ENCODE results near the gene TANGO6. TPM values are rescaled to one million over a fixed set of nuclear protein-coding genes. Genes with fewer than 3 reads are reported as not detected.
A peak's percentile ranks its signal among the peaks of the same experiment; 100 is the strongest.

TANGO6 gene
- total RNA-seq, 1 donor from 2014 or later: 12.8 TPM

GRCh38 chr16:68814516-68814915, 28.8 kb upstream of the TANGO6 start:
- H3K27me3 Mint-ChIP-seq (ENCODE audit: insufficient read depth, low read depth): peaks cover 7% of the 10 kb centered on the region
- Histone ChIP-seq H3K79me2 (ENCODE audit: low read depth) (no peaks in the 10 kb centered on the region), H2AFZ (replicated peaks) (no peak overlapping the region), H3K4me2 (no peak overlapping the region), H3K9me3 (ENCODE audit: low read depth) (no peaks in the 10 kb centered on the region), H4K20me1 (ENCODE audit: low read depth) (no peaks in the 10 kb centered on the region), H3K9ac (no peak overlapping the region), H3K36me3 (no peaks in the 10 kb centered on the region), H3K27me3 (no peaks in the 10 kb centered on the region), H3F3A (ENCODE audit: low read depth) (no peaks in the 10 kb centered on the region), H3K27ac (no peak overlapping the region), H3K4me3 (no peak overlapping the region), H3K4me1 (no peaks in the 10 kb centered on the region)
- no peak overlapping the region for H3K4me3 Mint-ChIP-seq
- peaks cover 2% of the 10 kb centered on the region for H3K9me3 Mint-ChIP-seq
- H3K27ac Mint-ChIP-seq: no peak overlapping the region
- no peaks in the 10 kb centered on the region for H3K4me1 Mint-ChIP-seq
- TF ChIP-seq EZH2phosphoT487 (IDR thresholded peaks at IDR 0.05) (no peak), EZH2 (IDR thresholded peaks at IDR 0.05) (no peak), CTCF (IDR thresholded peaks at IDR 0.05) (no peak)
- no peaks in the 10 kb centered on the region for H3K36me3 Mint-ChIP-seq
- DNase-seq (ENCODE audit: low spot score): no peak

- Histone ChIP-seq H4K20me1 (ENCODE audit: low read depth) (no peaks in the 10 kb centered on the region), H3F3A (ENCODE audit: low read depth) (no peaks in the 10 kb centered on the region), H3K9me3 (ENCODE audit: low read depth) (no peaks in the 10 kb centered on the region), H3K79me2 (ENCODE audit: low read depth) (no peaks in the 10 kb centered on the region), H3K4me2 (no peak overlapping the region), H3K4me1 (no peaks in the 10 kb centered on the region), H3K9ac (no peak overlapping the region), H2AFZ (replicated peaks) (no peak overlapping the region), H3K27ac (no peak overlapping the region), H3K36me3 (no peaks in the 10 kb centered on the region), H3K4me3 (no peak overlapping the region), H3K27me3 (no peaks in the 10 kb centered on the region)
- H3K4me1 Mint-ChIP-seq: no peaks in the 10 kb centered on the region
- no peak overlapping the region for H3K27ac Mint-ChIP-seq
- no peak overlapping the region for H3K4me3 Mint-ChIP-seq
- peaks cover 5% of the 10 kb centered on the region for H3K27me3 Mint-ChIP-seq (ENCODE audit: insufficient read depth, low read depth)
- TF ChIP-seq EZH2 (IDR thresholded peaks at IDR 0.05): no peak
- TF ChIP-seq CTCF (IDR thresholded peaks at IDR 0.05): no peak
- TF ChIP-seq EZH2phosphoT487 (IDR thresholded peaks at IDR 0.05): no peak
- H3K9me3 Mint-ChIP-seq: peaks cover 2% of the 10 kb centered on the region
- H3K36me3 Mint-ChIP-seq: peaks cover 1% of the 10 kb centered on the region
- DNase-seq (ENCODE audit: low spot score): peak; percentile 60
Observed at GRCh38 chr16:68823401-68824135, 19.8 kb upstream of the TANGO6 start.

- Mint-ChIP-seq H3K36me3 (peaks cover 1% of the 10 kb centered on the region), H3K27me3 (ENCODE audit: insufficient read depth, low read depth) (peaks cover 6% of the 10 kb centered on the region), H3K9me3 (peaks cover 2% of the 10 kb centered on the region), H3K4me3 (no peak overlapping the region), H3K4me1 (no peaks in the 10 kb centered on the region), H3K27ac (no peak overlapping the region)
- H3K4me2 ChIP-seq: no peak overlapping the region
- TF ChIP-seq CTCF (IDR thresholded peaks at IDR 0.05) (no peak), EZH2phosphoT487 (IDR thresholded peaks at IDR 0.05) (no peak), EZH2 (IDR thresholded peaks at IDR 0.05) (no peak)
- DNase-seq (ENCODE audit: low spot score): no peak
- no peak overlapping the region for H3K27ac ChIP-seq
- no peaks in the 10 kb centered on the region for H3K27me3 ChIP-seq
- no peaks in the 10 kb centered on the region for H3K79me2 ChIP-seq (ENCODE audit: low read depth)
- no peak overlapping the region for H3K4me3 ChIP-seq
- H4K20me1 ChIP-seq (ENCODE audit: low read depth): no peaks in the 10 kb centered on the region
- no peak overlapping the region for H3K9ac ChIP-seq
- no peak overlapping the region for H2AFZ ChIP-seq (replicated peaks)
- no peaks in the 10 kb centered on the region for H3F3A ChIP-seq (ENCODE audit: low read depth)
- no peaks in the 10 kb centered on the region for H3K4me1 ChIP-seq
- H3K36me3 ChIP-seq: no peaks in the 10 kb centered on the region
- H3K9me3 ChIP-seq (ENCODE audit: low read depth): no peaks in the 10 kb centered on the region
Observed at GRCh38 chr16:68825427-68825826, 17.9 kb upstream of the TANGO6 start.
